ENCODE data around the gene EGR4. TPM values are rescaled to one million over a fixed set of nuclear protein-coding genes. Genes with fewer than 3 reads are reported as not detected.
A peak's percentile ranks its signal among the peaks of the same experiment; 100 is the strongest.

The EGR4 gene
- total and polyA plus RNA-seq, 7 donors = not detected

DNA sequence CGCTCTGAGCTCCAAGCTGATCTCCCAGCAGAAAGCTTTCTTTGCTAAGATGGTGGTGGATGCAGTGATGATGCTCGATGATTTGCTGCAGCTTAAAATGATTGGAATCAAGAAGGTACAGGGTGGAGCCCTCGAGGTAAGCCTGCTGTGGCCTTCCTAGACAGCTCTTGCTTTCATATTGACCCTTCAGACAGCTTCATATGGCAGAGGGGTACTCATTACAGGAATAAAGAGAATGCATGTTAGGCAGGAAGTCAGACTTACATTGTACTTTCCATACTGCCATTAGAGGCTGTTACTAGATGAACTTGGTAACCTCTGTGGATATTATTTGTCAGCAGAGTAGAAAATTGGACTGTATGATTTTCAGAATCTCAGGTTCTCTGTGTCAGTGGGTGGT is 48.8 kb downstream of the EGR4 start:
- no peak for TF ChIP-seq CTCF (IDR thresholded peaks at IDR 0.05)
- Histone ChIP-seq H3K4me1 (peaks cover 7% of the 10 kb centered on the region), H3K36me3 (ENCODE audit: insufficient read depth in 1 of 2, low read depth in 1 of 2) (peaks cover 25 to 100% of the 10 kb centered on the region in 2 donors), H3K27me3 (ENCODE audit: insufficient read depth in 3 of 3, low read length in 2 of 3) (no peaks in the 10 kb centered on the region), H3K9me3 (no peaks in the 10 kb centered on the region), H3K27ac (no peak overlapping the region), H3K4me3 (no peak overlapping the region)
- WGBS, 3 donors = 94 to 97% (median 97%) methylated on average over 3 of the region's 3 CpGs
- ATAC-seq (no peak), DNase-seq (no peak)
- intact Hi-C loops (cut with DNase I) = no loop called here

DNA sequence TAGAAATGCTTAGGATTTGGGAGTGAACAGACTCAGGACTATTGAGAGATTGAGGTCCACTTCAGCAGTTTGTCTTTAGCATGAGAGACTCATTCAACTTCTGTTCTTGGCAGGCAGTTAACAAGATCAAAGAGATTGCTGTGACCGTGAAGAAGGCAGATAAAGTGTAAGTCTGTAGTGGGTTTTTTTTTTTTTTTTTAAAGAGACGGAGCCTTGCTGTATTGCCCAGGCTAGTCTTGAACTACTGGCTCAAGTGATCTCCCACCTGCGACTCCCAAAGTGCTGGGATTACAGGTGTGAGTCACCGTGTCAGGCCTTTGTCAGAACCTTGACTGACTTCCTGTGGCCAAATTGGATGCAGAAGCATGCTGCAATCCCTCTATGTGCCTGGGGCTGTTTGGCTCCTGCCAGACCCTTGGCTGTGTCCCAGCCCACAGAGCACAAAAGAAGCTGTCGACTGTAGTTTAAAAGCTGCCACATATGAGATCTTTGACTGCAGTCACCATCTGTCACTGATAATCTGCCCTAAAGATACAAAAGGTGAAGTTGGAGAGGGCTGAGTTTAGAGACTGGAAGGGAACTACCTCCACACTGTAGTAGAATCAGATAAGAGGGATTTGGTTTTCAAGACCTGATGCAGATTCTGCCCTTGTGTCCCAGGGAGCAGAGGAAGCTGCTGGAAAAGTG is 49.3 kb downstream of the EGR4 start:
- Histone ChIP-seq H3K4me3 (no peak overlapping the region), H3K4me1 (peaks cover 11% of the 10 kb centered on the region), H3K27me3 (ENCODE audit: insufficient read depth in 3 of 3, low read length in 2 of 3) (no peaks in the 10 kb centered on the region), H3K27ac (no peak overlapping the region), H3K36me3 (ENCODE audit: insufficient read depth in 1 of 2, low read depth in 1 of 2) (peaks cover 19 to 100% of the 10 kb centered on the region in 2 donors), H3K9me3 (no peaks in the 10 kb centered on the region)
- intact Hi-C loops (cut with DNase I) = no loop called here
- ATAC-seq = peak; percentile 24 to 80 (median 64)
- DNase-seq = no peak
- 34 to 49% (median 42%) methylated on average over 5 of the region's 5 CpGs for WGBS, 3 donors
- TF ChIP-seq CTCF (IDR thresholded peaks at IDR 0.05) = no peak

Other genes starting within 250 kb of the EGR4 start
- 10 to 100 TPM in 3 of 4 donors, 1 to 10 TPM in 1; 5.8 to 17.1 (median 12.8) TPM for gene SFXN5, start 221.8 kb downstream of the EGR4 start, total RNA-seq
- gene SFXN5, start 221.8 kb downstream of the EGR4 start, polyA plus RNA-seq = 10 to 100 TPM in 1 of 3 donors, 1 to 10 TPM in 2; 5.1 to 12.7 (median 8.7) TPM
- 10 to 100 TPM; 20.9 to 24.2 (median 23.1) TPM for gene RAB11FIP5, start 180.6 kb downstream of the EGR4 start, total RNA-seq
- gene RAB11FIP5, start 180.6 kb downstream of the EGR4 start, polyA plus RNA-seq = 10 to 100 TPM; 13.0 to 24.0 (median 23.9) TPM
- not detected for gene NOTO, start 91.0 kb downstream of the EGR4 start, total RNA-seq
- not detected for gene NOTO, start 91.0 kb downstream of the EGR4 start, polyA plus RNA-seq
- gene SMYD5, start 79.3 kb downstream of the EGR4 start, total RNA-seq = 10 to 100 TPM; 17.1 to 23.0 (median 19.7) TPM
- 10 to 100 TPM; 14.7 to 42.0 (median 28.4) TPM for gene SMYD5, start 79.3 kb downstream of the EGR4 start, polyA plus RNA-seq
- 10 to 100 TPM; 53.6 to 98.3 (median 63.7) TPM for gene PRADC1, start 60.3 kb downstream of the EGR4 start, total RNA-seq
- 100 to 1,000 TPM in 1 of 3 donors, 10 to 100 TPM in 2; 87.6 to 118 (median 99.9) TPM for gene PRADC1, start 60.3 kb downstream of the EGR4 start, polyA plus RNA-seq
- 100 to 1,000 TPM; 249 to 280 (median 268) TPM for gene CCT7, start 59.2 kb downstream of the EGR4 start, total RNA-seq
- gene CCT7, start 59.2 kb downstream of the EGR4 start, polyA plus RNA-seq = 100 to 1,000 TPM; 255 to 316 (median 288) TPM
- under 1 TPM; 0.15 to 0.46 (median 0.23) TPM for gene FBXO41, start 9.1 kb downstream of the EGR4 start, total RNA-seq
- gene FBXO41, start 9.1 kb downstream of the EGR4 start, polyA plus RNA-seq = under 1 TPM; 0.03 to 0.09 (median 0.07) TPM
- 1 to 10 TPM; 5.9 to 8.2 (median 6.8) TPM for gene ALMS1, start 92.3 kb upstream of the EGR4 start, total RNA-seq
- gene ALMS1, start 92.3 kb upstream of the EGR4 start, polyA plus RNA-seq = 1 to 10 TPM; 3.7 to 6.2 (median 5.4) TPM